HG03439 (cell line): ENCODE measurements around the gene CDC25C.
"Not testable (repeated sequence)": the region's sequence is repeated elsewhere in the genome, so short reads cannot be mapped to it uniquely, and the experiment has no call there.

Experiments
- ATAC-seq: cut with Tn5 transposase; IDR thresholded peaks from one replicate; pipeline ENCODE4 v1.9.1; 2021; ENCODE audit warnings: mild to moderate bottlenecking, moderate library complexity; ENCODE audit not compliant: unreplicated experiment

Gene CDC25C

DNA sequence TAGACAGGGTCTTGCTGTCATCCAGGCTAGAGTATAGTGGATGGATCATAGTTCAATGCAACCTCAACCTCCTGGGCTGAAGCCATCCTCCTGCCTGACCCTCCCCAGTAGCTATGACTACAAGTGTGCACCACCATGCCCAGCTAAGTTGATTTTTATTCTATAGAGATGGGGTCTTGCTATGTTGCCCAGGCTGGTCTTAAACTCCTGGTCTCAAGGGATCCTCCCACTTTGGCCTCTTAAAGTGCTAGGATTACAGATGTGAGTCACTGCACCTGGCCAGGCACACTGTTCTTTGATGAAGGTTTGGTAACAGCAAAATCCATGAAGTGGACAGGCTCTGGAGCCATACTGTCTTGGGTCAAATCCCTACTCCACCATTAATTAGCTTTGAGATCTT lies 50.7 kb downstream of the CDC25C start:
- no peak for ATAC-seq

DNA sequence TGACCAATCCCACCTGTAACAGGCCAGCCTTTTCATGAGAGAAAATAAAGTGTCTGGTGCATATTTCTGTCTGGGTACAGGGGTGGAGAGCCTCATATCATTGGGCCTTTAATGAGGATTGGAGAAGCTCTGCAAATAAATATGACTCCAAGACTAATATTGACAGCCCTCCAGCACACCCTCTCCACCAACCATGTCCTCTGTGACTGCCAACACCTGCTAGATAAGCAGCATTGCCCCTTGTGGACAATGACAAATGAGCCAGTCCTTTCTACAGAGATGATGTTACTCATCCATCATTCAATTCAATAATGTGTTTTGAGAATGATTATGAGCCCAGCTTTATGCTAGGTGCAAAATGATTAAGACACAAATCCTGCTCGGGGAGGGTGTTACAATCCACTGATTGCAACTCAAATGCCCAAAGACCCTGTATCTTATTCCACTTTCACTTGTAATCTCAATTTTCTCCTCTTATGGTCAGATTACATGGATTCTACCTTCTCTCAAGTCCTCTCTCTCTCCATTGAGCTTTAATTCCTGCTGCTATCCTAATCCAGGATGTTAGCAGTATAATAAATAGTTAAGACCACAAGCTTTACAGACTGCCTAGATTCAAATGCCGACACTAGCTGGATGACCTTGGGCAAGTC lies 55.1 kb downstream of the CDC25C start:
- ATAC-seq = no peak

DNA sequence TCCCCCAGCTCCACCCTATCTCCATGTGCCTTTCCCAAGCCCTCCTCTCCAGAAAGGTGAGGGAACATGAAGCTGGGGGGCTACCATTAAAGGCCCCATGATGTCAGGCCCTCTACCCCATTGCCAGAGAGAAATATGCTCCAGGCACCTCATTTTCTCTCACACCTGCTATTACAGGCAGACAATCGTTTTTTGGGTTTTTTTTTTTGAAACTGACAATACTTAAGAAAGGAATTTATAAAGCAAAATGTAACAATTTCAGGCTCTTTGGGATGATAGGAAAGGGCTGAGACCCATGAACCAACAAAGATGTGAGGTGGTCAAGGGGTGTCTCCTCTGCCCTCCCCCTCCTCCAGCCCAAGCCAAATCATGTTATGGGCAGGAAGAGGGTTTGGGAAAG lies 55.7 kb downstream of the CDC25C start:
- no peak for ATAC-seq

DNA sequence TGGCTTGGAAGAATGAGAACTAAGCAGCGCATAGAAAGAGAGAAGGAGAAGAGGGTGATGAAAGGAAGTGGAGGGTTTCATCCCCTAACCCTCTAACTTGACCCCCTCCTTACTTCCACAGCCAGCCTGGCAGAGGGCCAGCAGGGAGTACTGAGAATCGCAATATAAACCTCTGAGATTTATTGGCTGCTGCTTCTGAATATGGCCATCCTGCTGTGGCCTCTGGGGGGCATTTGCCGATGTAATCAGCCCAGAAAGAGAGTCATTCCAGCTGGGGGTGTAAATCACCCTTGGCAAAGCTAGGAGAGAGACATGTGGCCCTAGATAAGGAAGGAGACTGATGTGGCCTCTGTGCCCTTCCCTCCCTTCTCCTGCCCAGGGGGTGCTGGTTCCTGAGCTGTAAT lies 56.2 kb downstream of the CDC25C start:
- ATAC-seq = no peak

DNA sequence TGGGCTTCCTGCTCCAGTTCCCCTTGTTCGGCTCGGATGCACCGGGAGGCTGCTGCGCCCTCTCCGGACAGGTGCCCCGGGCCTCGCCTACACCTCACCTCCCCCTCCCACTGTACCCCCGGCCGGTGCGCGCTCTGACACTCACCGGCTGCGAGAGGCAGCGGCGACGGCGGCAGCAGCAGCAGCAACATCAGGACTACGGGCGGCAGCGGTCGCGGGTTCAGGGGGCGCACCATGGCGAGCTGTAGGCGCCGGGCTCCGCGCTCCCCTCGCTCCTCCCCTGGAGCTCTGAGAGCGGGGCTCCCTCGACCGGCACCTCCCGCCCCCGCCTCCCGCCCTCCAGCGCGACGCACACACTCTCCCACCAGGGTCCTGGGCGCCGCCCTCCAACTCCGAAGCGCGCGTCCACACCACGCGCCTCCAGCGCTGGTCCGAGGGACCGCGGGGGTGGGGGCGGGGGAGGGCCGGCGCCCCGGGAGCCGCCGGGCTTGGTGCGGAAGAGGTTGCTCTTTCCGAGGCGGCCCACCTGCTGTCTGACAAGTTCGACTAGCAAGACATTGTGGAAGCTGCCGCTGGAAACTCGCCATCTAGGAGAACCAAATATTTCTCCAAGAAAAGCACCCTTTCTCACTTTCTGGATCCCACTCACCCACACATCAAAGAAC lies 57.3 kb downstream of the CDC25C start, which contains the start of gene GFRA3:
Gene GFRA3 (minus strand): TSS at position 433 of the 665 bp plus-strand sequence. CDS start 197 bp downstream, at position 236.
- ATAC-seq = no peak

DNA sequence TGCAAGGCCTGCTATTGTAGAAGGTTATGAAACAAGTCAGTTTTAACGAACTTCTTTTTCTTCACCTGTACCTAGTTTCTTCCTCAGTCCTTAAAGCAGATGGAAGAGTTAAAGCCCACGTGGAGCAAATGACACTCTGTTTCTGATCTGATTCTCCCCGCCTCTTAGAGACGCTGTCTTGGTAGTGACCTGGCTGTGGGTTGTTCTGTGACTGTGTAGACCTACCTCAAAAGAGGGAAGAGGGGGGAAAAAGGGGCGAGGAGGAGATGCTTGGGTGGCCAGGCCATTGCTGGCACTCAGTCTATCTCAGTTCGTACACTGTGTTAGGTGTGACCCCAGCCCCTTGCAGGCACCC lies 57.8 kb downstream of the CDC25C start:
- ATAC-seq = no peak

DNA sequence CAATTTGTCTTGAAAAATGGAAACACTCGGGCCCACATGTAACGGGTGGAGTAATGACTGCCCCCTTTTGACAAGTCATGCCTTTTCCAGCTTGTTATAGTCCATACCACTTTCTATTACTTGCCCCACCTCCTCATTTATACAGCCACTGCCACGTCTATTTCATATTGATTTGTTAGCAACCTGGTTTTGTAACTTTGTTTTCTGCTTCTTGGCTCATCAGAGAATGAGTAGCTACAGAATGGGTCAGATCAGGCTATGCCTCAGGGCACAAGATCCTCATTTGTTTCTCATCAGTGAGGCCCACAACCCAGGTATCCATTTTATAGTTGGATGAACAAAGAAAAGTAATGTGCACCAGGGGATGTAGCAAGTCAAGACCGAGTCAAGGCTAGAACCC lies 58.9 kb downstream of the CDC25C start:
- ATAC-seq = no peak

DNA sequence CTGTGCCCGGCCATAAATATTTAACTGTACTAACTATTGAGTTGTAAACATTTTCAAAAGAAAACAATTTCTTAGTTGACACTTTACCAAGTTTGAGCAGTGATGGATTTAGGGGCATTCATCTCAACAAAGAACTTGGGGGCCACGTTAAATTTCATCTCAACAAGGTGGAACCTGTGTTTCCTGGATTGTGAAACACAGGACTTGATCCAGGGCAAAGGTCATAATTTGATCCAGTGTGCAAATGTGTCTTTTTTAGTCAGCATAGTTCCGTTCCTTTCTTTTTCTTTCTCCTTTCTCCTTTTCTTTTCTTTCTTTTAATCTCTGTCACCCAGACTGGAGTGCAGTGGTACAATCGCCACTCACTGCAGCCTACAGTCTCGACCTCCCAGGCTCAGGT lies 60.3 kb downstream of the CDC25C start:
- no peak for ATAC-seq

DNA sequence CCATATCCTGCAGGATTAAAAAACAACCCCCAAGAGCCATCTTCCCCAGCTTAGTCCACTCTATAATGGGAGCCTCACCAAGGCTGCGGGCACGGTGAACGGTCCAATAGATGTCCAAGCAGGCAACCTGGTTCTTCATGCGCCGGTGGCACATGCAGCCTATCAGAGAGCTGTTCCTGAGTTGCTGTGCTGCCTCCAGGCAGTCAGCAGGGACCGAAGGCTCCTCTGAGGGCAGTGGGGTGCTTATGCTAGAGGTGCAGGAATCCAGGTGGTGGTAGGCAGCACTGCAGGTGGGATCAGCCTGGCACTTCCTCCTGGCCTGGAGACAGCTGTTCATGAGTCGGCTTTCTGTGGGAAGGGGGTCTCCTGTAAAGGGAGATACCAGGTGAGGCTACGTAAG lies 67.4 kb downstream of the CDC25C start:
- no peak for ATAC-seq

DNA sequence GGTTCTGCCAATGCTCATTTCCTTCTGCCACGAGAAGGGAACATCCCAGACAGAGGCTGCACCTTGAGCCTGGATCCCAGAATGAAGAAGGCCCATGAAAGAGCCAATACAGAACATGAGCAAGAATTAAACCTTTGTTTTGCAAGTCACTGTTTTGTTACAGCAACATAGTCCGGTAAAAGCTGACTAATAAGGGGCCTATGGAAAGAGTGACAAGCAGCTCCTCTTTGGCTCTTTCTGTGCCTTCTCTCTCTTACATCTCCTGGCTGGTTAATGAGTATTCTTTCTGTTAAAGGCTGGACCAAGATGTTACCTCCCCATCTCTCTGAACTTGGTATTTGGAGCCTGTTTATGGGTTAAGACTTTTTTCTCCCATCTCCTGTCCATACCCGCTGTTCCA lies 68.0 kb downstream of the CDC25C start:
- no peak for ATAC-seq

DNA sequence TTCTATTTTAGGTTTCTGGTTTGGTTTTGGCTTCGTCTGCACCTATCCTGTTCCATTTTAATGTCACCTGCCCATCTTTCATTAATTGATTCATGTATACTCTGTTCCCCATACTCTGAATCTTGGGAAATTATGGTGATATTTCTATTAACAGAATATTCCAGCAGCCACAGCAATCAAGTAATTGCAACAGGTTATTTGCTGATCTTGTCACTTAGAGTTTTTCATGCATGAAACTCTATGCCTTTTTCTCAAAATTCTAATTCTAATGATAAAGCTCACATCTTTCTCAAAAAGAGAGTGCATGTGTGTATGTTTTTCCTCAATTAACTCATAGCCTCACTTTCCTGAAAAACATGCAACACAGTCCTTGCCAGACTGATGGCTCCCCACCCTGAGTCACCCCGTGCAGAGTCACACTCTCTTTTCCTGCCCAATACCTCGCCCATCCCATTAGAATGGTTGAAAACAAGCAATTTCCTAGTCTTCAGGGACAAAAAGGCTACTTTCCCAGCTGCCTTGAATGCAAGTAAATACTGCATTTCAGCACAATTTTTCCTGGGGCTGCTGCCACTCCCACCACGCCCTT lies 72.8 kb downstream of the CDC25C start:
- no peak for ATAC-seq

DNA sequence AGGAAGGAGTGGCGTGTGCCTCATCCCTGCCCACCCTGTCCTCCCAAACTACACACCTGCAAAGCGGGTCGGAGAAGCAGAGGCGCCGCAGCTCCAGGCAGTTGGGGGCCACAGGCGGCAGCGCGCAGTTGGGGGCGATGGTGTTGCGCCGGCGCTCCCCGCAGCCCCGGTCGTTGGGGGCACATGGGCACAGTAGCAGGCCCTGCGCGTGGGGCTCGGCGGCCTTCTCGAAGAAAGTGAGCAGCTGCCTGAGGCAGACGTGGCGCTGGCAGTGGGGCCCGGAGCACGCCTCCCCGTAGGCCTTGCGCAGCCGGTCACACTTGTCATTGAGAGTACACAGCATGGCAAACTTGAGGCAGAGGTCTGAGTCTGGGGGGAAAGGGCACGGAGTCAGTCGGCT lies 74.0 kb downstream of the CDC25C start:
- ATAC-seq = no peak

DNA sequence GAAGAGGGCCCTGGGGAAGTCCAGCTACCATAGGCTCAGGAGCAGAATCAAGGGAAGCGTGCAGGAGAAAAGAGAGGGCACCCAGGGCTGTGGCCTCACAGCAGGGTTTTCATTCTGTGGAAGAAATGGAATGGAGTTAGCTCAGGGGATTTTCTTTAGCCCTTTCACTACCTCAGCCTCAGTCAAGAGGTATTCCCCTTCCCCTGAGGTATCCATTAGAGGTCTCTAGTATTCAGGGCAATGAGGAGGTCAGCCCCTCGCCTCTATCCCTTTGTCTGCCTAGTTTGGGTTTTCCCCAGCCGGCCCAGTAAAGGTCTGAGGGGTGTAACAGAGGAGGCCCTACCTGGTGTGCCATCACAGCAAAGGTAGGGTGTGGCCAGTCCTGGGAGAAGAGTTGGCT lies 78.7 kb downstream of the CDC25C start:
- no peak for ATAC-seq

DNA sequence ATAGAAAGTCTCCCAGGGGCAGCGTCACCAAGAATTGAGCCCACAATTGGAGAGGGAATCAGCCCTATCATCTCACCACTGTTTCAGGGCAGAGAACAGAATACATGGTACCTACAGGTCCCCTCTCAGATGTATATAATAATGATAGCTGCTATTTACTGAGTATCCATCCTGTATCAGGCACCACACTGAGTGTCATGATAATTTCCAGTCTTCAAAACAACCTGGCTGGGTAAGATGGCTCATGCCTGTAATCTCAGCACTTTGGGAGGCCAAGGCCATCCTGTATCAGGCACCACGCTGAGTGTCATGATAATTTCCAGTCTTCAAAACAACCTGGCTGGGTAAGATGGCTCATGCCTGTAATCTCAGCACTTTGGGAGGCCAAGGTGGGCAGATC lies 83.8 kb downstream of the CDC25C start:
- not testable (repeated sequence) for ATAC-seq

DNA sequence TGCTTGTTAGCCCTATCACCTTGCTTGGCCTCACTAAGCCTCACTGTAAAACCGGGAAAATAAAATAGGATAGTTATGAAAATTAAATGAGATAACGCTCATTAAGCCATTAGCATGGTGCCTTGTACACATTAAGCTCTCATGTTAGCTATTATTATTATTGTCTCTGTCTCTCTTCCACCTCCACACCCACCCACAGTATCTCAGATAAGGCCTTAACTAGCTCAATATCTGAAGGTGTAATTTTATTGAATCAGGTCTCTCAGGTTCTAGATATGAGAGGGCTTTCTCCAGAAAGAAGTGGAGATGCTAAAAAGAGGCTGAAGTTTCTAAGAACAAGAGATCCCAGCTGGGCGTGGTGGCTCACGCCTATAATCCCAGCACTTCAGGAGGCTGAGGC lies 84.8 kb downstream of the CDC25C start:
- ATAC-seq = no peak

DNA sequence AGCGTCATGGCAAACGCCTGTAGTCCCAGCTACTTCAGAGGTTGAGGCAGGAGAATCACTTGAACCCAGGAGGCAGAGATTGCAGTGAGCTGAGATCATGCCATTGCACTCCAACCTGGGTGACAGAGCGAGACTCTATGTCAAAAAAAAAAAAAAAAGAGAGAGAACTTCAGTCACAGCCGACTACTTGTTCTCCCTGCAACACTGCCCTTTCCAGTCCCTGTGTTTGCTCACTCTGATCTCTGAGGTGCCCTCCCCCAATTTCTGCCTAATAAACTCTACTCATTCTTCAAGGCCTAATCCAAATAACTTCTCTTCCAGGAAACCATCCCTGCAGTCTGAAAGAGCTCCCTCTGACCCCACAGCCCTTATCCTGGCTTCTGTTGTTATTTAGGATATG lies 85.3 kb downstream of the CDC25C start:
- no peak for ATAC-seq

DNA sequence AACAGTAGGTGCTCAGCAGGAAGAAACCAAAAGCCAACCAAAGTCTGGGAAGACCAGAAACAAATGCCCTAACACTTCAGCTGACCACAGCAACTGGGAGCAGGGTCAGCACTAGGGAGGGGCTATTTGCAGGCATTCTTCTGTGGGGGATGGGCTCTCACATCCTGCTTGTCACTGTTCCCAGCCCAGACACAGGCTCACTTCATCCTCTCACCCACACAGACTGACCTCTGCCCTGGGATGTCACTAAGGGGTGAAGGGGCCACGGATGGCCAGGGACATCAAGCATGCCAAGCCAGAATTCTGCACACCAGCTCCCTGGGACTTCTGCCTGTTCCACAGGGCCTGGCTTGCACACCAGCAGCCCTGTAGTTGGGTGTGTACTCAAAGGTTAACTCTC lies 85.9 kb downstream of the CDC25C start:
- ATAC-seq = no peak

DNA sequence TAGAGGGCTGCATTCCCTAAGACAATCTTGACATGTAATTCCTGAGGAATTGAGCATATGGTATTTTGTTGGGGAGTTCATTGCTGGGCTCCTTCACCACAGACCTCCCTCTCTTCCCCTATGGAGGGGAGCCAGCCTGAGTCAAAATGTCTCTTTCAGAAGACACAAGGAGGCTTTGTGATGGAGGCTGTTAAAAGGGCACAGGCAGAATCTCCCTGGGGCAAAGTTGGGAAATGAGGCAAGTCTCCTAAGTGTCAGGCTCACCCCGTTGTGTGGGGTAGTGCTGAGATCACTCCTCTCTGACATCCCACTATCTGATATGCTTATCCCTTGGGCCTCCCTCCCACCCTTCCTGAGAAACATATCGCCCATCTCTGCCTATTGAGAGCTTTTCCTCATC lies 87.8 kb downstream of the CDC25C start:
- ATAC-seq = no peak

DNA sequence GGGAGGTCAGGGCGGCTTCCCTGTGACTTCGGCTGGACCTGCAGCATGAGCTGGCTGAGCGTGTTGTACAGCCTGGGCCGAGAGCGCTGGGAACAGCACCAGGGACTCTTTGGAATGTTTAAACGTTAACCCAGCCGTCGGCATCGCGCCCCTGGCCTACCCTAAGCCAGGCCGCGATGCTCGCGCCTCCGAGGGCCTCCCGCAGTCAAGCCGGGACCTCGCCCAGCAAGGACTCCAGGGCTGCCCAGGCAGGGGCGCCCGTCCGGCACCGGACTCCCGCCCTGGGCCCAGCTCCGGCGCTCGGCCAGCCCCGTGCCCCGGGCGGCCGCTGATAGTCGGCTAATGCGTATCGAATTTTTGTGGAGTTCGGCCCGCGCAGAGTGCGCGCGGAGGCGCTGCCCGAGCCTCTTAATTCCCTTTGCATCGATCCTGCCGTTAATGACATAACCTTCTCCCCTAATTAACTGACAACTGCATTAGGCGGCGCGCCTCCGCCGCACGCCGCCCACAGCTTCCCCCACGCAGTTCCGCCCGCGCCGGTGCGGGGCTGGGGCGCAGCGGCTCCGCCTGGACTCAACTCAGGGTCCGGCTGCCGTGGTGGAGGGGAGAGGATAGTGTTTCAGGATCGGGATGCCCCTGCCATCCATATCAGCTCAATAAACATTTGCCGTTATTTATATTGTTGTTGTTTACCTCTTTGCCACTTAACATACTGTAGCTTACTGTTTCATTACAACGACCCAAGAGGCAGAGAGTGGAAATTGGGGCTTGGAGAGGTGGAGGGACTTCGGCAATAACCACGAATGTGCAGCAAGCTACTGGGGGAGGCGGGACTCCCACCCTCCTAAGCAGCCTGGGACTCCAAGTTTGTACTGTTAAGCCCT lies 89.7 kb downstream of the CDC25C start:
- no peak for ATAC-seq

DNA sequence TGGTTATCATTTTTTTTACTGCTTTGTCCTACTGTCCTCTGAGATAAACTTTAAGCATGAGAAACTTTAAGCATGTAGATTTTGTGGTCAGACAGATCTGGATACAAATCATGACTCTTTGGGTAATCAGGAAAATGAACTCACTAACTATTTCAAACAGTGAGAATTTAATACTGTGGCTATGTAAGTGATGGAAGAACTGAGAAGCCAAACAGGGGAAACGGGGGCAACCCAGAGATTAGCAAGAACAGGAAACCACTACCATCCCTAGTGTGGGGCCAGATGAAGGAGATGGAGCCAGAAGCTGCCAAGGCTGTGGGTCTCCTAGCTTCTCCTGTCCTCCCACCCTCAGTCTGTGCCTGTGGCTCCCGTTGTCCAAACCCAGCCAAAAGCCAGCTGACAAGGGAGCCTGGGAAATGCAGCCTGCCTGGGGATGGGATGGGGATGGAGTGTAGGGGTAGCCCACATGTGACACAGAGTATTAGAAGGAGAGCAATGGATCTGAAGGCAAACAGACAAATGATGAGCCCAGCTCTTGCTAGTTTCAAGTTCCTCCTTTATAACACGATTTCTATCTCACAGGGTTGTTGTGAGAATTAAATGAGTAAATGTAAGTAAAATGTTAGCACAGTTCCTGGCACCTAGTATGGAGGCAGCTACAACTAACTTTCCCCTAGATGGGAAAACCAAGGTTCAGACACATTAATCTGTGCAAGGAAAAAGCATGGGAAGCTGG lies 90.8 kb downstream of the CDC25C start:
- no peak for ATAC-seq

DNA sequence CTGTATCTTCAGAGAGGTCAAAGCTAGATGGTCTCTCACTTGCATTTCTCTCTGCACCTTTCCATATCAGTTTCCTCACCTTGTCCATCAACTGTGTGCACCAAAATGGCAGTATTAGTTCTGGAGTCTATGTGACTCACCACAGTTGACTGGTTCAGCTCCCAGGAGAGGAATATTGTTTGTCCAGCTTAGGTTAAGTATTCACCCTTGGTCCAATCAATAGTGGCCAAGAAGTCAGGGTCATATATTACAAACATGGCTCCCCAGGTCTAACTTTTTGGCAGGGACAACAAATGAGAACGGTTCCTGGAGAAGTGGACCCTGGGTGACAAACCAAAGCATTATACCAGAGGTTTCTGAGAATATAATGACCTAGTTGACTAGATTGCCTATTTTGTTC lies 93.6 kb downstream of the CDC25C start:
- no peak for ATAC-seq
